ENCODE data around the gene ZDHHC16. TPM values are rescaled to one million over a fixed set of nuclear protein-coding genes. Genes with fewer than 3 reads are reported as not detected.

ZDHHC16 gene
- total RNA-seq, 2 experiments from 2014 or later = 31.0 to 38.4 TPM

GRCh38 chr10:97498841-97499560 lies 53.0 kb downstream of the ZDHHC16 start, which contains the start of gene UBTD1:
Gene UBTD1, plus strand, starts transcription at chr10:97498924. Its CDS starts 280 bp downstream, at chr10:97499204.
- Histone ChIP-seq H4K20me1 (ENCODE audit: insufficient read depth, low read length) (peaks cover 28% of the 10 kb centered on the region; the same call in 1 of the 2 replicates), H3K9me3 (ENCODE audit: low read length) (no peaks in the 10 kb centered on the region), H3K4me3 (ENCODE audit: low read depth, low read length, poor library complexity, severe bottlenecking) (peak within 1 kb of the TSS; percentile 81), H2AFZ (ENCODE audit: low read length) (peak within 1 kb of the TSS; percentile 82), H3K36me3 (ENCODE audit: insufficient read depth, low read length) (peaks cover 16% of the 10 kb centered on the region), H3K9me2 (ENCODE audit: insufficient read depth, low read length) (no peaks in the 10 kb centered on the region), H3K4me1 (ENCODE audit: insufficient read depth, low read length, poor library complexity, severe bottlenecking) (peaks cover 41% of the 10 kb centered on the region), H3K4me2 (ENCODE audit: low read length) (peak within 1 kb of the TSS; percentile 97), H3K27ac (ENCODE audit: low read depth, low read length, poor library complexity, severe bottlenecking) (peak within 1 kb of the TSS; percentile 85), H3K79me2 (ENCODE audit: insufficient read depth, low read depth, low read length) (peaks cover 39% of the 10 kb centered on the region)
- intact Hi-C loops (cut with micrococcal nuclease; ENCODE audit: unreplicated experiment) = loop anchor here (1.0 to 5.0 kb wide), 2 partner anchors 37 to 53 kb away; partner anchors contain the start of genes EXOSC1 and ZDHHC16
- peak; percentile 33 for DNase-seq (ENCODE audit: low spot score)
- TF ChIP-seq CTCF (conservative IDR thresholded peaks at IDR 0.05; ENCODE audit: low read length) (no peak), EZH2phosphoT487 (IDR thresholded peaks at IDR 0.05; ENCODE audit: borderline replicate concordance, low read depth, low read length) (no peak)
- POLR2A ChIA-PET = interaction anchor here (0.6 kb wide), 1 partner anchor 602 kb away, joined by 4 read pairs; no protein-coding TSS in a partner anchor
- CTCF ChIA-PET (ENCODE audit: unreplicated experiment) = interaction anchor here (0.6 kb wide), 2 partner anchors 11 to 67 kb away, joined by 4 to 10 read pairs; no protein-coding TSS in a partner anchor
- BruUV-seq (replicated peaks) = no TSS peak

GRCh38 chr10:97499561-97500296 lies 53.8 kb downstream of the ZDHHC16 start:
- DNase-seq (ENCODE audit: low spot score) = no peak
- BruUV-seq (replicated peaks) = no TSS peak
- H2AFZ ChIP-seq (ENCODE audit: low read length) = peak overlapping the region; percentile 82; the same call in 1 of the 2 replicates

More at GRCh38 chr10:97499561-97500296, 53.8 kb downstream of the ZDHHC16 start:
- peaks cover 10% of the 10 kb centered on the region for H3K36me3 ChIP-seq (ENCODE audit: insufficient read depth, low read length)
- H3K4me3 ChIP-seq (ENCODE audit: low read depth, low read length, poor library complexity, severe bottlenecking) = peak overlapping the region; percentile 81
- peak overlapping the region; percentile 97 for H3K4me2 ChIP-seq (ENCODE audit: low read length)
- no peaks in the 10 kb centered on the region for H3K9me3 ChIP-seq (ENCODE audit: low read length)
- H3K4me1 ChIP-seq (ENCODE audit: insufficient read depth, low read length, poor library complexity, severe bottlenecking) = peaks cover 34% of the 10 kb centered on the region
- H3K27ac ChIP-seq (ENCODE audit: low read depth, low read length, poor library complexity, severe bottlenecking) = no peak overlapping the region
- POLR2A ChIA-PET = interaction anchor here (0.6 to 0.7 kb wide), 2 partner anchors 17 to 66 kb away, joined by 3 read pairs; no protein-coding TSS in a partner anchor
- TF ChIP-seq CTCF (conservative IDR thresholded peaks at IDR 0.05; ENCODE audit: low read length) (no peak), EZH2phosphoT487 (IDR thresholded peaks at IDR 0.05; ENCODE audit: borderline replicate concordance, low read depth, low read length) (no peak; the same call in 1 of the 2 replicates)
- peaks cover 22% of the 10 kb centered on the region; the same call in 1 of the 2 replicates for H4K20me1 ChIP-seq (ENCODE audit: insufficient read depth, low read length)
- H3K79me2 ChIP-seq (ENCODE audit: insufficient read depth, low read depth, low read length) = peaks cover 31% of the 10 kb centered on the region
- no peaks in the 10 kb centered on the region for H3K9me2 ChIP-seq (ENCODE audit: insufficient read depth, low read length)
- CTCF ChIA-PET (ENCODE audit: unreplicated experiment) = interaction anchor here (0.6 kb wide), 2 partner anchors 10 to 66 kb away, joined by 4 to 10 read pairs; no protein-coding TSS in a partner anchor
- intact Hi-C loops (cut with micrococcal nuclease; ENCODE audit: unreplicated experiment) = loop anchor here (5.0 kb wide), 1 partner anchor 37 kb away; no protein-coding TSS in a partner anchor

All from OCI-LY7 (cell line).